SW 1271 (cell line): ENCODE measurements around the gene INTS6L.
"Not testable (repeated sequence)": the region's sequence is repeated elsewhere in the genome, so short reads cannot be mapped to it uniquely, and the experiment has no call there.

ENCODE experiments used
- DNase-seq, 2 experiments: peaks; one replicate each; lab custom pipeline; 2025; lab: John Stamatoyannopoulos, UW

Gene INTS6L

GRCh38 chrX:135624408-135625204, 104.1 kb downstream of the INTS6L start:
- not testable (repeated sequence) for DNase-seq

- peak in 1 of 2 experiments; percentile 2 for DNase-seq
These were observed 105.5 kb downstream of the INTS6L start for GRCh38 chrX:135625995-135626394.

- no peak for DNase-seq
These were observed 108.9 kb downstream of the INTS6L start for GRCh38 chrX:135629342-135629741.
